ENCODE results near the gene TRAT1.

TRAT1 gene

GRCh38 chr3:108838436-108838835, 15.8 kb downstream of the TRAT1 start:
- Histone ChIP-seq H3K9ac (no peak overlapping the region), H2AFZ (ENCODE audit: low read depth) (no peak overlapping the region), H3K4me3 (IDR thresholded peaks at IDR 0.05; ENCODE audit: insufficient read depth, low read depth, low read length) (no peak overlapping the region), H3K27ac (no peak overlapping the region), H3K4me1 (ENCODE audit: low read depth, poor library complexity, severe bottlenecking) (no peaks in the 10 kb centered on the region), H3K27me3 (ENCODE audit: insufficient read depth, low read depth) (no peaks in the 10 kb centered on the region), H4K20me1 (ENCODE audit: insufficient read depth) (no peaks in the 10 kb centered on the region), H3K36me3 (ENCODE audit: insufficient read depth) (no peaks in the 10 kb centered on the region), H3K4me2 (no peak overlapping the region), H3K79me2 (ENCODE audit: insufficient read depth, low read depth) (no peaks in the 10 kb centered on the region)
- TF ChIP-seq, protein P1, sequence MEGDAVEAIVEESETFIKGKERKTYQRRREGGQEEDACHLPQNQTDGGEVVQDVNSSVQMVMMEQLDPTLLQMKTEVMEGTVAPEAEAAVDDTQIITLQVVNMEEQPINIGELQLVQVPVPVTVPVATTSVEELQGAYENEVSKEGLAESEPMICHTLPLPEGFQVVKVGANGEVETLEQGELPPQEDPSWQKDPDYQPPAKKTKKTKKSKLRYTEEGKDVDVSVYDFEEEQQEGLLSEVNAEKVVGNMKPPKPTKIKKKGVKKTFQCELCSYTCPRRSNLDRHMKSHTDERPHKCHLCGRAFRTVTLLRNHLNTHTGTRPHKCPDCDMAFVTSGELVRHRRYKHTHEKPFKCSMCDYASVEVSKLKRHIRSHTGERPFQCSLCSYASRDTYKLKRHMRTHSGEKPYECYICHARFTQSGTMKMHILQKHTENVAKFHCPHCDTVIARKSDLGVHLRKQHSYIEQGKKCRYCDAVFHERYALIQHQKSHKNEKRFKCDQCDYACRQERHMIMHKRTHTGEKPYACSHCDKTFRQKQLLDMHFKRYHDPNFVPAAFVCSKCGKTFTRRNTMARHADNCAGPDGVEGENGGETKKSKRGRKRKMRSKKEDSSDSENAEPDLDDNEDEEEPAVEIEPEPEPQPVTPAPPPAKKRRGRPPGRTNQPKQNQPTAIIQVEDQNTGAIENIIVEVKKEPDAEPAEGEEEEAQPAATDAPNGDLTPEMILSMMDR (conservative IDR thresholded peaks at IDR 0.05; ENCODE audit: low read depth, low read length), result no peak

- Histone ChIP-seq H3K4me2 (no peak overlapping the region), H3K27me3 (ENCODE audit: insufficient read depth, low read depth) (no peaks in the 10 kb centered on the region), H3K4me1 (ENCODE audit: low read depth, poor library complexity, severe bottlenecking) (no peaks in the 10 kb centered on the region), H3K36me3 (ENCODE audit: insufficient read depth) (no peaks in the 10 kb centered on the region), H2AFZ (ENCODE audit: low read depth) (no peak overlapping the region), H3K9ac (no peak overlapping the region), H3K4me3 (IDR thresholded peaks at IDR 0.05; ENCODE audit: insufficient read depth, low read depth, low read length) (no peak overlapping the region), H3K27ac (no peak overlapping the region), H4K20me1 (ENCODE audit: insufficient read depth) (no peaks in the 10 kb centered on the region), H3K79me2 (ENCODE audit: insufficient read depth, low read depth) (no peaks in the 10 kb centered on the region)
- TF ChIP-seq, protein P1 (conservative IDR thresholded peaks at IDR 0.05; ENCODE audit: low read depth, low read length), result no peak
Measured at GRCh38 chr3:108845709-108846293, 23.2 kb downstream of the TRAT1 start.

DNA sequence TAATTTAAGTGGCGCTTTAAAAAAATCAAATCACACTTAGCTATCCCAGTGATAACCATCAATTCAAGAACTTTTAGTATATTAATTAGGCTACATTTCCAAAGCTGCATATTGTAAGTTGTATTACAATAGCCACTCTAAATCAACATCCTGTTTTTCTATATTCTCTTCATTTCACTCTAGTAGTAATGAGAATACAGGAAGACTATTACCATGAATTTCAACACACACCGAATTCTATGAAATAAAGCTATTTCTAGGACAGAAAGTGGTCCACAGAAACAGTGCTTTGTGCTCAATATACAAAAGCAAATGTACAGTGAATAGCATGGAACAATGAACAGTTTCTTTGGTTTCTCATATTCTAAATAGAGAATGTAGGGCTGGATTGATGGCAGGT, 24.6 kb downstream of the TRAT1 start:
- H3K9ac ChIP-seq, result no peak overlapping the region
- no peaks in the 10 kb centered on the region for H3K27me3 ChIP-seq (ENCODE audit: insufficient read depth, low read depth)
- H3K36me3 ChIP-seq (ENCODE audit: insufficient read depth), result no peaks in the 10 kb centered on the region
- H3K4me2 ChIP-seq, result no peak overlapping the region
- H3K27ac ChIP-seq, result no peak overlapping the region
- TF ChIP-seq, protein P1 (conservative IDR thresholded peaks at IDR 0.05; ENCODE audit: low read depth, low read length), result no peak
- H3K79me2 ChIP-seq (ENCODE audit: insufficient read depth, low read depth), result no peaks in the 10 kb centered on the region
- H3K4me1 ChIP-seq (ENCODE audit: low read depth, poor library complexity, severe bottlenecking), result no peaks in the 10 kb centered on the region
- H3K4me3 ChIP-seq (IDR thresholded peaks at IDR 0.05; ENCODE audit: insufficient read depth, low read depth, low read length), result no peak overlapping the region
- H4K20me1 ChIP-seq (ENCODE audit: insufficient read depth), result no peaks in the 10 kb centered on the region
- H2AFZ ChIP-seq (ENCODE audit: low read depth), result no peak overlapping the region

DNA sequence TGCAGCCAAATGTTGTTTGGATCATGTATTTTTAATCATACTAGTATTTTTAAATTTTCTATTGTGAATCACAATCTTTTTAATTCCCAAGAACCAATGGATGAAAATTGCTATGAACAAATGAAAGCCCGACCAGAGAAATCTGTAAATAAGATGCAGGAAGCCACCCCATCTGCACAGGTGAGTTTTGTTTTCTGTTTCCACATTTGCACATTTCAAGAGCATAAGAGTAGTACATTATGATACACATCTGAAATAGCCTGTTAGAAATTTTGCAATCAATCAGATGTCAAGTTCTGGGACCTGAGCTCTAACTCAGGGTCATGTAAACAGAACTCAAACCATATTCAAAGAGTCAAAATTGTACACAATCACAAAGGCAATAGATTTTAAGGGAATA, 26.5 kb downstream of the TRAT1 start:
- no peaks in the 10 kb centered on the region for H3K4me1 ChIP-seq (ENCODE audit: low read depth, poor library complexity, severe bottlenecking)
- H3K9ac ChIP-seq, result no peak overlapping the region
- TF ChIP-seq, protein P1 (conservative IDR thresholded peaks at IDR 0.05; ENCODE audit: low read depth, low read length), result no peak
- H3K4me2 ChIP-seq, result no peak overlapping the region
- no peaks in the 10 kb centered on the region for H3K79me2 ChIP-seq (ENCODE audit: insufficient read depth, low read depth)
- H3K36me3 ChIP-seq (ENCODE audit: insufficient read depth), result no peaks in the 10 kb centered on the region
- H4K20me1 ChIP-seq (ENCODE audit: insufficient read depth), result no peaks in the 10 kb centered on the region
- H3K4me3 ChIP-seq (IDR thresholded peaks at IDR 0.05; ENCODE audit: insufficient read depth, low read depth, low read length), result no peak overlapping the region
- no peak overlapping the region for H3K27ac ChIP-seq
- H3K27me3 ChIP-seq (ENCODE audit: insufficient read depth, low read depth), result no peaks in the 10 kb centered on the region
- no peak overlapping the region for H2AFZ ChIP-seq (ENCODE audit: low read depth)

Data from KMS-11 (cell line).